Lower leg skin (tissue), 3 donors: ENCODE results near the gene RASA3.

Source experiments
- POLR2A ChIP-seq, 2 donors: fragments of 450-650 bp; IDR thresholded peaks; one replicate each; pipeline ENCODE4 v1.6.1; 2016 to 2017; ENCODE audit warnings: antibody characterized with exemption in 2 of 2, mild to moderate bottlenecking in 1 of 2, moderate library complexity in 1 of 2
- TF ChIP-seq, protein P1 (sequence below), 3 donors: fragments of 450-650 bp; IDR thresholded peaks; one replicate each; pipeline ENCODE4 v1.5.1; 2016; ENCODE audit warnings: antibody characterized with exemption in 3 of 3, mild to moderate bottlenecking in 3 of 3, moderate library complexity in 2 of 3

GRCh38 chr13:114035583-114036531 lies 96.6 kb downstream of the RASA3 start:
- no peak for TF ChIP-seq POLR2A (IDR thresholded peaks at IDR 0.05)
- TF ChIP-seq, protein P1, sequence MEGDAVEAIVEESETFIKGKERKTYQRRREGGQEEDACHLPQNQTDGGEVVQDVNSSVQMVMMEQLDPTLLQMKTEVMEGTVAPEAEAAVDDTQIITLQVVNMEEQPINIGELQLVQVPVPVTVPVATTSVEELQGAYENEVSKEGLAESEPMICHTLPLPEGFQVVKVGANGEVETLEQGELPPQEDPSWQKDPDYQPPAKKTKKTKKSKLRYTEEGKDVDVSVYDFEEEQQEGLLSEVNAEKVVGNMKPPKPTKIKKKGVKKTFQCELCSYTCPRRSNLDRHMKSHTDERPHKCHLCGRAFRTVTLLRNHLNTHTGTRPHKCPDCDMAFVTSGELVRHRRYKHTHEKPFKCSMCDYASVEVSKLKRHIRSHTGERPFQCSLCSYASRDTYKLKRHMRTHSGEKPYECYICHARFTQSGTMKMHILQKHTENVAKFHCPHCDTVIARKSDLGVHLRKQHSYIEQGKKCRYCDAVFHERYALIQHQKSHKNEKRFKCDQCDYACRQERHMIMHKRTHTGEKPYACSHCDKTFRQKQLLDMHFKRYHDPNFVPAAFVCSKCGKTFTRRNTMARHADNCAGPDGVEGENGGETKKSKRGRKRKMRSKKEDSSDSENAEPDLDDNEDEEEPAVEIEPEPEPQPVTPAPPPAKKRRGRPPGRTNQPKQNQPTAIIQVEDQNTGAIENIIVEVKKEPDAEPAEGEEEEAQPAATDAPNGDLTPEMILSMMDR (IDR thresholded peaks at IDR 0.05), result no peak
